ENCODE measurements around the gene PCCA.
A peak's percentile ranks its signal among the peaks of the same experiment; 100 is the strongest.
"Not testable (repeated sequence)": the region's sequence is repeated elsewhere in the genome, so short reads cannot be mapped to it uniquely, and the experiment has no call there.

The PCCA gene

GRCh38 chr13:100146534-100146933 lies 57.6 kb downstream of the PCCA start:
- DNase-seq = no peak

- no peak for DNase-seq
Measured at GRCh38 chr13:100147825-100148224, 58.9 kb downstream of the PCCA start.

GRCh38 chr13:100148422-100148821 lies 59.5 kb downstream of the PCCA start:
- DNase-seq = no peak

GRCh38 chr13:100149389-100149788 lies 60.5 kb downstream of the PCCA start:
- no peak for DNase-seq

- DNase-seq = not testable (repeated sequence)
Measured at GRCh38 chr13:100150711-100151110, 61.8 kb downstream of the PCCA start.

- DNase-seq = no peak
Measured at GRCh38 chr13:100154842-100155416, 66.0 kb downstream of the PCCA start.

- peak; percentile 8 for DNase-seq
Measured at GRCh38 chr13:100156788-100157187, 67.9 kb downstream of the PCCA start.

- no peak for DNase-seq
Measured at GRCh38 chr13:100158569-100158968, 69.7 kb downstream of the PCCA start.

GRCh38 chr13:100159584-100159983 lies 70.7 kb downstream of the PCCA start:
- no peak for DNase-seq

GRCh38 chr13:100160450-100160849 lies 71.6 kb downstream of the PCCA start:
- no peak for DNase-seq

- no peak for DNase-seq
Measured at GRCh38 chr13:100163375-100163774, 74.5 kb downstream of the PCCA start.

- no peak for DNase-seq
Measured at GRCh38 chr13:100173203-100173602, 84.3 kb downstream of the PCCA start.

- not testable (repeated sequence) for DNase-seq
Measured at GRCh38 chr13:100174455-100174854, 85.6 kb downstream of the PCCA start.

GRCh38 chr13:100175078-100175802 lies 86.3 kb downstream of the PCCA start:
- no peak for DNase-seq

- no peak for DNase-seq
Measured at GRCh38 chr13:100175803-100176182, 86.9 kb downstream of the PCCA start.

- no peak for DNase-seq
Measured at GRCh38 chr13:100176801-100177400, 88.0 kb downstream of the PCCA start.

- DNase-seq = no peak
Measured at GRCh38 chr13:100178309-100178708, 89.4 kb downstream of the PCCA start.

- DNase-seq = no peak
Measured at GRCh38 chr13:100179276-100179675, 90.4 kb downstream of the PCCA start.

- DNase-seq = no peak
Measured at GRCh38 chr13:100182900-100183490, 94.1 kb downstream of the PCCA start.

- DNase-seq = no peak
Measured at GRCh38 chr13:100184095-100184494, 95.2 kb downstream of the PCCA start.

- no peak for DNase-seq
Measured at GRCh38 chr13:100195568-100195967, 106.7 kb downstream of the PCCA start.

GRCh38 chr13:100196375-100196774 lies 107.5 kb downstream of the PCCA start:
- no peak for DNase-seq

GRCh38 chr13:100197116-100197515 lies 108.2 kb downstream of the PCCA start:
- DNase-seq = no peak

All from GDM1 (cell line).